A673 (cell line): Measurements from ENCODE around the gene TPI1. TPM values are rescaled to one million over a fixed set of nuclear protein-coding genes. Genes with fewer than 3 reads are reported as not detected.

Experiments
- BruUV-seq: library from RNA; stranded (reverse); fragments of 400-500 nt; replicated peaks from 2 replicates; lab custom pipeline; 2021; lab: Mats Ljungman, UMichigan
- CTCF ChIA-PET: fragments of 300-600 bp; sonication (Branson Sonifier 250); formaldehyde crosslinking; loops from one replicate; lab custom pipeline; 2022; ENCODE audit warnings: antibody characterized with exemption; lab: Charles Lee
- POLR2A ChIA-PET: fragments of 300-600 bp; sonication (Branson Sonifier 250); formaldehyde crosslinking; loops from one replicate; lab custom pipeline; 2022; ENCODE audit warnings: antibody characterized with exemption; ENCODE audit not compliant: low non-redundant PET; lab: Charles Lee
- DNase-seq: peaks from one replicate; pipeline ENCODE4 v3.0.0-alpha.2; 2015; ENCODE audit warnings: low spot score
- H3K27ac ChIP-seq: fragments of 200-600 bp; sonication (generic); 2 replicates; pipeline ENCODE4 v1.5.1; 2016; ENCODE audit warnings: mixed run types, low read depth, mild to moderate bottlenecking, mixed read lengths, antibody characterized with exemption, low read length; ENCODE audit not compliant: poor library complexity, severe bottlenecking
- H3K27me3 ChIP-seq: fragments of 200-600 bp; sonication (generic); replicated peaks from 2 replicates; pipeline ENCODE4 v1.6.1; 2017; ENCODE audit warnings: mixed run types, low read depth, mild to moderate bottlenecking, mixed read lengths, antibody characterized with exemption, low read length; ENCODE audit not compliant: insufficient read depth, poor library complexity
- H3K36me3 ChIP-seq: fragments of 200-600 bp; sonication (generic); 2 replicates; pipeline ENCODE4 v1.6.1; 2016; ENCODE audit warnings: mixed run types, mild to moderate bottlenecking, mixed read lengths, antibody characterized with exemption, low read length; ENCODE audit not compliant: insufficient read depth, poor library complexity, severe bottlenecking
- H3K4me1 ChIP-seq: fragments of 200-600 bp; sonication (generic); 2 replicates; pipeline ENCODE4 v1.6.1; 2017; ENCODE audit warnings: mixed run types, mild to moderate bottlenecking, mixed read lengths, antibody characterized with exemption, low read length; ENCODE audit not compliant: insufficient read depth, poor library complexity, severe bottlenecking
- H3K4me3 ChIP-seq: fragments of 200-600 bp; sonication (generic); 2 replicates; pipeline ENCODE4 v1.5.1; 2016; ENCODE audit warnings: low read depth, mixed run types, mild to moderate bottlenecking, mixed read lengths, low read length; ENCODE audit not compliant: poor library complexity, severe bottlenecking
- H3K9me3 ChIP-seq: fragments of 200-600 bp; sonication (generic); 2 replicates; pipeline ENCODE4 v1.6.1; 2016; ENCODE audit warnings: mixed run types, low read depth, mild to moderate bottlenecking, mixed read lengths, antibody characterized with exemption, low read length; ENCODE audit not compliant: poor library complexity, severe bottlenecking
- EZH2 ChIP-seq: fragments of 200-600 bp; sonication (generic); IDR thresholded peaks from 2 replicates; pipeline ENCODE4 v1.6.1; 2017; ENCODE audit warnings: borderline replicate concordance, low read depth, mild to moderate bottlenecking, mixed read lengths, antibody characterized with exemption, low read length; ENCODE audit not compliant: poor library complexity, severe bottlenecking
- intact Hi-C: fragments of 100-400 bp; cut with micrococcal nuclease; formaldehyde crosslinking; loops from one replicate; pipeline ENCODE4 v1.10.0; 2022; ENCODE audit not compliant: unreplicated experiment
- total RNA-seq: library from RNA; stranded (reverse); gene quantifications from 2 replicates; pipeline ENCODE4 v1.2.3, GENCODE V29; 2021
- TF ChIP-seq, protein P1 (sequence below): fragments of 300-800, 200-600 bp; sonication (generic); conservative IDR thresholded peaks from 2 replicates; pipeline ENCODE4 v1.5.1; 2017; ENCODE audit warnings: low read depth, mild to moderate bottlenecking, antibody characterized with exemption, low read length, moderate library complexity, mixed read lengths

TPI1 gene
- total RNA-seq, 1 experiment from 2014 or later: 1,277 TPM

DNA sequence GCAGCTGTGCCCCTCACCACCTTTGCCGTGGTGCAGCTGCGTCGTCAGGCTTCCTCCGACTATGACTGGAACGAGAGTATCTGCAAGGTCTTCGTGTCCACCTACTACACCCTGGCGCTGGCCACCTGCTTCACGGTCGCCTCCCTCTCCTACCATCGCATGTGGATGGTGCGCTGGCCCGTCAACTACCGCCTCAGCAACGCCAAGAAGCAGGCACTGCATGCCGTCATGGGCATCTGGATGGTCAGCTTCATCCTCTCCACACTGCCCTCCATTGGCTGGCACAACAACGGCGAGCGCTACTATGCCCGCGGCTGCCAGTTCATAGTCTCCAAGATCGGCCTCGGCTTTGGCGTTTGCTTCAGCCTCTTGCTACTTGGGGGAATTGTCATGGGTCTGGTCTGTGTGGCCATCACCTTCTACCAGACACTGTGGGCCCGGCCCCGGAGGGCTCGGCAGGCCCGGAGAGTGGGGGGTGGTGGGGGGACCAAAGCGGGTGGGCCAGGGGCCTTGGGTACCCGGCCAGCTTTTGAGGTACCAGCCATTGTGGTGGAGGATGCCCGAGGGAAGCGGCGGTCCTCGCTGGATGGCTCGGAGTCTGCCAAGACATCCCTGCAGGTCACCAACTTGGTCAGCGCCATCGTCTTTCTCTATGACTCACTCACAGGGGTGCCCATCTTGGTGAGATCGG is 43.1 kb upstream of the TPI1 start:
- H3K4me1 ChIP-seq: peaks cover 37% of the 10 kb centered on the region
- intact Hi-C loops: no loop called here

DNA sequence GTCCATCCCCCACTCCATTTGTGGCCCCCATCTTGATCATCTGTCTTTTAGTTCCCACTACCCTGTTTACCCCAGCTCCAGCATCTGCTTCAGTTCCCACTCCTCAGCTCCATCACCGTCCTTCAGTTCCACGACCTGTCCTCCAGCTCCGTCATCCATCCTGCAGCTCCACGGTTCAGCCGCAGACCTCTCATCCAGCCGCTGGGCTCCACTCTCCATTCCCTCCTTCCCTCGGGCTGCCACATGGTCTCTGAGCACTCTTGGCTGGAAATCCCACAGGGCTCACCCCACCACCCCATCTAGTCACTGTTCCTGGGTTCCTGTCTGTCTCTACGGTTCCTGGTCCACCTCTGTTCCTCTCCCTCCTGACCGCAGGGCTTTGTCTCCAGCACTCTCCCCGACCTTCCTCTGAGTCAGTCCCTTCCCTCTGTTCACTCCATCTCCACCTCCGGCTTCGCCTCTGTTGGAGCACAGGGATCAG is 42.4 kb upstream of the TPI1 start:
- Histone ChIP-seq H3K4me1 (peaks cover 37% of the 10 kb centered on the region), H3K27me3 (no peaks in the 10 kb centered on the region), H3K27ac (no peak overlapping the region), H3K36me3 (no peaks in the 10 kb centered on the region), H3K4me3 (no peak overlapping the region), H3K9me3 (no peaks in the 10 kb centered on the region)
- ChIA-PET CTCF (interaction anchor here (0.6 to 1.0 kb wide), 3 partner anchors 44 to 71 kb away, joined by 3 to 6 read pairs (median 3); partner anchors contain the start of gene MLF2), POLR2A (no interaction called here)
- intact Hi-C loops: loop anchor here (1.0 to 5.0 kb wide), 3 partner anchors 58 to 208 kb away; partner anchors contain the start of genes MLF2 and PTMS
- DNase-seq: no peak
- no TSS peak for BruUV-seq
- TF ChIP-seq, protein P1, sequence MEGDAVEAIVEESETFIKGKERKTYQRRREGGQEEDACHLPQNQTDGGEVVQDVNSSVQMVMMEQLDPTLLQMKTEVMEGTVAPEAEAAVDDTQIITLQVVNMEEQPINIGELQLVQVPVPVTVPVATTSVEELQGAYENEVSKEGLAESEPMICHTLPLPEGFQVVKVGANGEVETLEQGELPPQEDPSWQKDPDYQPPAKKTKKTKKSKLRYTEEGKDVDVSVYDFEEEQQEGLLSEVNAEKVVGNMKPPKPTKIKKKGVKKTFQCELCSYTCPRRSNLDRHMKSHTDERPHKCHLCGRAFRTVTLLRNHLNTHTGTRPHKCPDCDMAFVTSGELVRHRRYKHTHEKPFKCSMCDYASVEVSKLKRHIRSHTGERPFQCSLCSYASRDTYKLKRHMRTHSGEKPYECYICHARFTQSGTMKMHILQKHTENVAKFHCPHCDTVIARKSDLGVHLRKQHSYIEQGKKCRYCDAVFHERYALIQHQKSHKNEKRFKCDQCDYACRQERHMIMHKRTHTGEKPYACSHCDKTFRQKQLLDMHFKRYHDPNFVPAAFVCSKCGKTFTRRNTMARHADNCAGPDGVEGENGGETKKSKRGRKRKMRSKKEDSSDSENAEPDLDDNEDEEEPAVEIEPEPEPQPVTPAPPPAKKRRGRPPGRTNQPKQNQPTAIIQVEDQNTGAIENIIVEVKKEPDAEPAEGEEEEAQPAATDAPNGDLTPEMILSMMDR: no peak
- TF ChIP-seq EZH2: no peak

More for the DNA sequence above, 43.1 kb upstream of the TPI1 start:
- no peak for DNase-seq
- no TSS peak for BruUV-seq
- H3K36me3 ChIP-seq: no peaks in the 10 kb centered on the region
- TF ChIP-seq, protein P1: no peak
- no peak for TF ChIP-seq EZH2
- ChIA-PET CTCF (interaction anchor here (0.6 to 1.0 kb wide), 3 partner anchors 30 to 71 kb away, joined by 3 to 6 read pairs (median 4); partner anchors contain the start of gene MLF2), POLR2A (no interaction called here)
- H3K27ac ChIP-seq: no peak overlapping the region
- H3K4me3 ChIP-seq: no peak overlapping the region
- H3K27me3 ChIP-seq: no peaks in the 10 kb centered on the region
- no peaks in the 10 kb centered on the region for H3K9me3 ChIP-seq

DNA sequence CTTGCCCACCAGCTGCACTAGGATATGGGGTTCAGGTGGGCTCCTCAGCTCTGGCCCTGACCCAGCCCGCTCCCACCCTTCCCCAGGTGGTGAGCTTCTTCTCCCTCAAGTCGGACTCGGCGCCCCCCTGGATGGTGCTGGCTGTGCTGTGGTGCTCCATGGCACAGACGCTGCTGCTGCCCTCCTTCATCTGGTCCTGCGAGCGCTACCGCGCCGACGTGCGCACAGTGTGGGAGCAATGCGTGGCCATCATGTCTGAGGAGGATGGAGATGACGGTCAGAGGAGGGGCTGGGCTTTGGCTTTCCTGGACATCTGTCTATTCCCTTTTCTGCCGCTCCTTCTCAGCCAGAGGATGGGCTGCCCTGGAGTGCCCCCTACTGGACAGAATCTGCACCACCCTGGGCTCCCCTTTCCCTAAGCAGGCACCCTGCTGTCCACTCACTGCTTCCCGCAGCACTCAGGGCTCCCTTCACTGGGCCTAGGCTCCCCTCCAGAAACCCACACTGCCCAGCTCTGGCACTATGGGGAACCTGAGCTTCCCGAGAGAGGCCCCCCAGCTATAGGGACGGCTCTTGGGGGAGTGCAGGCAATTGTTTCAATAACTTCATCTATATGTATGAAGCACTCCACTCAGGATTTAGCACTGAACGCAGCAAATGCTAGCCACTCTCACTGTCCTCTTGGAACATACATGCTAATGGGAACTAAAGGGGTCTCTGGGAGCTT is 41.8 kb upstream of the TPI1 start:
- Histone ChIP-seq H3K9me3 (no peaks in the 10 kb centered on the region), H3K4me3 (no peak overlapping the region), H3K36me3 (peaks cover 2% of the 10 kb centered on the region), H3K4me1 (peaks cover 37% of the 10 kb centered on the region), H3K27me3 (no peaks in the 10 kb centered on the region), H3K27ac (peak overlapping the region; percentile 11)
- TF ChIP-seq EZH2: no peak
- TF ChIP-seq, protein P1: peak; percentile 92
- peak; percentile 85 for DNase-seq
- intact Hi-C loops: loop anchor here (1.0 to 5.0 kb wide), 3 partner anchors 58 to 208 kb away; partner anchors contain the start of genes MLF2 and PTMS
- CTCF ChIA-PET: interaction anchor here (1.0 kb wide), 2 partner anchors 45 to 72 kb away, joined by 3 to 6 read pairs; partner anchors contain the start of gene MLF2
- POLR2A ChIA-PET: interaction anchor here (0.9 kb wide), 1 partner anchor 72 kb away, joined by 3 read pairs; no protein-coding TSS in a partner anchor
- BruUV-seq: no TSS peak
